IMR-90 (cell line): ENCODE data around the gene WASF3. TPM values are rescaled to one million over a fixed set of nuclear protein-coding genes. Genes with fewer than 3 reads are reported as not detected.

Source experiments
- ATAC-seq: fragments of 200-7000 bp; cut with Tn5 transposase; 2 replicates; pipeline ENCODE4 v1.9.1; 2020; ENCODE audit warnings: low read depth, mild to moderate bottlenecking, moderate library complexity
- BruUV-seq: library from RNA; stranded (reverse); fragments of 400-500 nt; replicated peaks from 2 replicates; lab custom pipeline; 2021; lab: Mats Ljungman, UMichigan
- CTCF ChIA-PET: fragments of 300-600 bp; formaldehyde crosslinking; extraction: SDS; loops from one replicate; lab custom pipeline; 2021; ENCODE audit warnings: antibody characterized with exemption; lab: Yijun Ruan, JAX
- POLR2A ChIA-PET: fragments of 300-600 bp; sonication (Branson Sonifier 250); formaldehyde crosslinking; loops from one replicate; lab custom pipeline; 2022; ENCODE audit warnings: antibody characterized with exemption; ENCODE audit not compliant: unreplicated experiment; lab: Charles Lee
- DNase-seq: peaks from one replicate; pipeline ENCODE4 v3.0.0; 2013
- H2AFZ ChIP-seq: replicated peaks from 2 replicates; pipeline ENCODE3; 2013; ENCODE audit warnings: low read length, mild to moderate bottlenecking; ENCODE audit not compliant: poor library complexity
- H2AK5ac ChIP-seq: 2 replicates; pipeline ENCODE4 v1.6.1; 2013; ENCODE audit warnings: low read depth, low read length, inconsistent platforms
- H2AK9ac ChIP-seq: replicated peaks from 2 replicates; pipeline ENCODE3; 2013; ENCODE audit warnings: mild to moderate bottlenecking, low read depth, low read length, moderate library complexity; ENCODE audit not compliant: poor library complexity
- H2BK120ac ChIP-seq: 2 replicates; pipeline ENCODE4 v1.6.1; 2013; ENCODE audit warnings: low read depth, low read length, inconsistent platforms
- H2BK15ac ChIP-seq: 3 replicates; pipeline ENCODE4 v1.6.1; 2013; ENCODE audit warnings: low read depth, low read length, inconsistent platforms
- H2BK20ac ChIP-seq: 2 replicates; pipeline ENCODE4 v1.6.1; 2013; ENCODE audit warnings: low read depth, mild to moderate bottlenecking, inconsistent platforms, low read length, moderate library complexity
- H2BK5ac ChIP-seq: 2 replicates; pipeline ENCODE4 v1.6.1; 2013; ENCODE audit warnings: mild to moderate bottlenecking, low read depth, low read length, inconsistent platforms; ENCODE audit not compliant: poor library complexity, severe bottlenecking
- H3K14ac ChIP-seq: replicated peaks from 2 replicates; pipeline ENCODE4 v1.6.1; 2013; ENCODE audit warnings: low read depth, low read length, inconsistent platforms
- H3K18ac ChIP-seq: 2 replicates; pipeline ENCODE4 v1.6.1; 2013; ENCODE audit warnings: low read depth, low read length, control low read depth
- H3K23ac ChIP-seq: 2 replicates; pipeline ENCODE4 v1.6.1; 2013; ENCODE audit warnings: low read depth, low read length, inconsistent platforms
- H3K27ac ChIP-seq: 2 replicates; pipeline ENCODE4 v1.5.1; 2013; ENCODE audit warnings: mild to moderate bottlenecking, control low read depth, low read length; ENCODE audit not compliant: insufficient read depth
- H3K27me3 ChIP-seq: 2 replicates; pipeline ENCODE4 v1.6.1; 2013; ENCODE audit warnings: low read length; ENCODE audit not compliant: control insufficient read depth, insufficient read depth
- H3K36me3 ChIP-seq: 2 replicates; pipeline ENCODE4 v1.6.1; 2013; ENCODE audit warnings: low read length, mixed read lengths; ENCODE audit not compliant: control insufficient read depth, insufficient read depth
- H3K4ac ChIP-seq: 2 replicates; pipeline ENCODE4 v1.6.1; 2013; ENCODE audit warnings: low read depth, low read length, inconsistent platforms
- H3K4me1 ChIP-seq: 2 replicates; pipeline ENCODE4 v1.6.1; 2013; ENCODE audit warnings: low read length, mixed read lengths; ENCODE audit not compliant: control insufficient read depth, insufficient read depth
- H3K4me2 ChIP-seq: 2 replicates; pipeline ENCODE4 v1.6.1; 2013; ENCODE audit warnings: low read depth, mild to moderate bottlenecking, control low read depth, low read length, moderate library complexity
- H3K4me3 ChIP-seq: 2 replicates; pipeline ENCODE4 v1.5.1; 2013; ENCODE audit warnings: low read depth, mild to moderate bottlenecking, control low read depth, low read length, moderate library complexity; ENCODE audit not compliant: insufficient read depth
- H3K56ac ChIP-seq: 2 replicates; pipeline ENCODE4 v1.6.1; 2013; ENCODE audit warnings: low read length, inconsistent platforms; ENCODE audit not compliant: insufficient read depth; ENCODE audit errors: extremely low read depth
- H3K79me1 ChIP-seq, 2 experiments: 2 replicates each; pipeline ENCODE4 v1.6.1; 2013; ENCODE audit warnings: low read length in 2 of 2, inconsistent platforms in 1 of 2, low read depth in 1 of 2
- H3K9ac ChIP-seq: 2 replicates; pipeline ENCODE4 v1.6.1; 2013; ENCODE audit warnings: low read depth, low read length, control low read depth
- H3K9me1 ChIP-seq: 2 replicates; pipeline ENCODE4 v1.6.1; 2013; ENCODE audit warnings: low read length, inconsistent platforms; ENCODE audit not compliant: insufficient read depth
- H3K9me3 ChIP-seq: 2 replicates; pipeline ENCODE4 v1.6.1; 2013; ENCODE audit warnings: low read length; ENCODE audit not compliant: control insufficient read depth, insufficient read depth
- H4K20me1 ChIP-seq: 2 replicates; pipeline ENCODE4 v1.6.1; 2013; ENCODE audit warnings: low read length, inconsistent platforms; ENCODE audit not compliant: insufficient read depth
- H4K5ac ChIP-seq: 2 replicates; pipeline ENCODE4 v1.6.1; 2013; ENCODE audit warnings: mild to moderate bottlenecking, low read depth, low read length, control low read depth
- H4K8ac ChIP-seq, 2 experiments: 2 replicates each; pipeline ENCODE4 v1.6.1; 2013; ENCODE audit warnings: low read depth in 2 of 2, low read length in 2 of 2, control low read depth in 1 of 2, inconsistent platforms in 1 of 2
- H4K91ac ChIP-seq: 2 replicates; pipeline ENCODE4 v1.6.1; 2013; ENCODE audit warnings: low read depth, low read length, inconsistent platforms; ENCODE audit not compliant: insufficient read depth
- BHLHE40 ChIP-seq: fragments of 150-350 bp; IDR thresholded peaks from 2 replicates; pipeline ENCODE4 v1.6.1; 2016; ENCODE audit warnings: mild to moderate bottlenecking, low read depth, low read length
- FOS ChIP-seq: fragments of 150-350 bp; IDR thresholded peaks from 2 replicates; pipeline ENCODE4 v1.6.1; 2016; ENCODE audit warnings: low read depth, low read length
- RFX5 ChIP-seq: IDR thresholded peaks from 2 replicates; pipeline ENCODE4 v1.8.0; 2012; ENCODE audit warnings: low read depth, mild to moderate bottlenecking, low read length, moderate library complexity
- WGBS, 2 experiments: methylation state at CpG; one replicate each; pipeline versions ENCODE4 v1.1.5 to v1.1.7; 2013; ENCODE audit warnings: missing lambda C conversion rate in 2 of 2; ENCODE audit not compliant: insufficient read length in 1 of 2; ENCODE audit errors: extremely low coverage in 2 of 2; 5-methylcytosine and 5-hydroxymethylcytosine counted together
- dilution Hi-C: fragments of 300-500 bp; cut with HindIII; formaldehyde crosslinking; loops from one replicate; pipeline ENCODE4 v1.14.3; 2018; ENCODE audit warnings: low sequenced_read_pairs; ENCODE audit not compliant: unreplicated experiment
- in situ Hi-C: fragments of 300-500 bp; cut with MboI; formaldehyde crosslinking; loops from 3 replicates; pipeline ENCODE4 v1.14.3; 2019; ENCODE audit warnings: low sequenced_read_pairs, inconsistent platforms, mixed read lengths
- intact Hi-C: fragments of 100-400 bp; cut with micrococcal nuclease; formaldehyde crosslinking; loops from 2 replicates; pipeline ENCODE4 v1.10.0; 2022
- polyA plus RNA-seq, 3 experiments: library from polyadenylated mRNA; depleted of rRNA; stranded (reverse); fragments of >200 nt; gene quantifications; 2 replicates each; pipeline ENCODE4 v1.2.3, GENCODE V29; 2012; ENCODE audit warnings: low replicate concordance in 1 of 3
- total RNA-seq: library from RNA; depleted of rRNA; stranded (reverse); fragments of >200 nt; gene quantifications from 2 replicates; pipeline ENCODE4 v1.2.3, GENCODE V29; 2012

The WASF3 gene
- total and polyA plus RNA-seq, 2 of the 4 experiments (the other 2 are of a cell fraction), result 4.3 to 11.4 TPM

GRCh38 chr13:26604784-26605545 lies 47.5 kb downstream of the WASF3 start:
- Histone ChIP-seq H3K27ac (no peak overlapping the region), H4K91ac (no peak overlapping the region), H3K4me2 (no peak overlapping the region), H2AK9ac (no peak overlapping the region), H4K5ac (no peak overlapping the region), H2BK15ac (no peak overlapping the region), H4K20me1 (peaks cover 47% of the 10 kb centered on the region; the same call in 1 of the 2 replicates), H2BK120ac (no peak overlapping the region), H2BK5ac (no peak overlapping the region), H3K27me3 (no peaks in the 10 kb centered on the region), H2AK5ac (no peak overlapping the region), H3K4ac (no peak overlapping the region), H3K9me3 (no peaks in the 10 kb centered on the region), H3K9ac (no peak overlapping the region), H3K4me3 (no peak overlapping the region), H3K14ac (no peak overlapping the region), H3K56ac (no peak overlapping the region), H3K9me1 (peaks cover 3% of the 10 kb centered on the region; the same call in 1 of the 2 replicates), H3K36me3 (no peaks in the 10 kb centered on the region), H3K79me1 (peaks cover 30 to 63% of the 10 kb centered on the region in 2 experiments), H3K23ac (no peak overlapping the region), H3K18ac (no peak overlapping the region), H2BK20ac (no peak overlapping the region), H4K8ac (no peak overlapping the region), H3K4me1 (peaks cover 14% of the 10 kb centered on the region), H2AFZ (no peak overlapping the region)
- in situ Hi-C loops, result no loop called here
- dilution Hi-C loops, result no loop called here
- ChIA-PET CTCF (interaction anchor here (0.6 kb wide), 1 partner anchor 924 kb away, joined by 3 read pairs; no protein-coding TSS in a partner anchor), POLR2A (no interaction called here)
- ATAC-seq (no peak), DNase-seq (no peak)
- TF ChIP-seq BHLHE40 (no peak), FOS (no peak), RFX5 (no peak)
- intact Hi-C loops, result no loop called here
- BruUV-seq, result no TSS peak
- no CpG with 5 or more reads among the region's 3 CpGs for WGBS, 2 experiments
